Central memory CD8-positive, alpha-beta T cell (primary cell): Measurements from ENCODE around the gene PTRH1.
"Not testable (repeated sequence)": the region's sequence is repeated elsewhere in the genome, so short reads cannot be mapped to it uniquely, and the experiment has no call there.

ENCODE experiments used
- ATAC-seq: fragments of 150-1000 bp; cut with Tn5 transposase; replicated peaks from 2 replicates; pipeline ENCODE4 v1.10.0; 2022; ENCODE audit warnings: mild to moderate bottlenecking, moderate FRiP score, moderate number of reproducible peaks; ENCODE audit not compliant: poor library complexity, severe bottlenecking; ENCODE audit errors: extremely low read depth
- DNase-seq, 2 donors: peaks; one replicate each; pipeline ENCODE4 v3.0.0; 2021; ENCODE audit warnings: low spot score in 2 of 2
- H3K27ac Mint-ChIP-seq: one replicate; pipeline ENCODE4 v1.8.0; 2022; ENCODE audit warnings: low read depth, mild to moderate bottlenecking, moderate library complexity, mixed read lengths
- H3K27me3 Mint-ChIP-seq: one replicate; pipeline ENCODE4 v1.8.0; 2022; ENCODE audit warnings: mixed read lengths
- H3K36me3 Mint-ChIP-seq: one replicate; pipeline ENCODE4 v1.8.0; 2022; ENCODE audit warnings: mild to moderate bottlenecking, moderate library complexity, mixed read lengths; ENCODE audit not compliant: insufficient read depth
- H3K4me1 Mint-ChIP-seq: one replicate; pipeline ENCODE4 v1.8.0; 2022; ENCODE audit warnings: mixed read lengths
- H3K4me3 Mint-ChIP-seq: one replicate; pipeline ENCODE4 v1.8.0; 2022; ENCODE audit warnings: mild to moderate bottlenecking, moderate library complexity, mixed read lengths
- H3K9me3 Mint-ChIP-seq: one replicate; pipeline ENCODE4 v1.8.0; 2022; ENCODE audit warnings: mixed read lengths

Gene PTRH1

GRCh38 chr9:127715470-127716337 is at the start of gene PTRH1, which contains the start of gene TTC16:
Gene PTRH1 (minus strand): TSS chr9:127715663. CDS start chr9:127715639, 24 bp downstream.
Gene TTC16 (plus strand): TSS chr9:127716079. CDS start chr9:127716146, 67 bp downstream.
- ATAC-seq: peak; percentile 93
- Mint-ChIP-seq H3K4me3 (peak within 1 kb of the TSS; percentile 88), H3K36me3 (peaks cover 15% of the 10 kb centered on the region), H3K4me1 (peaks cover 47% of the 10 kb centered on the region), H3K27me3 (no peaks in the 10 kb centered on the region), H3K9me3 (no peaks in the 10 kb centered on the region), H3K27ac (peak within 1 kb of the TSS; percentile 94)
- peak; percentile 94 to 96 for DNase-seq

GRCh38 chr9:127763918-127764384 is 48.5 kb upstream of the PTRH1 start:
- Mint-ChIP-seq H3K27ac (peak overlapping the region; percentile 96), H3K4me1 (peaks cover 64% of the 10 kb centered on the region), H3K36me3 (peaks cover 39% of the 10 kb centered on the region), H3K27me3 (no peaks in the 10 kb centered on the region), H3K9me3 (no peaks in the 10 kb centered on the region), H3K4me3 (peak overlapping the region; percentile 20)
- no peak for DNase-seq
- no peak for ATAC-seq

- Mint-ChIP-seq H3K27me3 (no peaks in the 10 kb centered on the region), H3K9me3 (no peaks in the 10 kb centered on the region), H3K27ac (peak overlapping the region; percentile 96), H3K4me3 (no peak overlapping the region), H3K4me1 (peaks cover 55% of the 10 kb centered on the region), H3K36me3 (peaks cover 37% of the 10 kb centered on the region)
- DNase-seq: no peak
- ATAC-seq: no peak
These were observed 46.7 kb upstream of the PTRH1 start for GRCh38 chr9:127762111-127762676.

GRCh38 chr9:127761491-127761956 is 46.1 kb upstream of the PTRH1 start:
- H3K27ac Mint-ChIP-seq: peak overlapping the region; percentile 96
- H3K4me1 Mint-ChIP-seq: peaks cover 48% of the 10 kb centered on the region
- no peaks in the 10 kb centered on the region for H3K9me3 Mint-ChIP-seq
- DNase-seq (no peak), ATAC-seq (no peak)
- no peaks in the 10 kb centered on the region for H3K27me3 Mint-ChIP-seq
- H3K4me3 Mint-ChIP-seq: no peak overlapping the region
- peaks cover 41% of the 10 kb centered on the region for H3K36me3 Mint-ChIP-seq

- Mint-ChIP-seq H3K9me3 (no peaks in the 10 kb centered on the region), H3K36me3 (peaks cover 39% of the 10 kb centered on the region), H3K27me3 (no peaks in the 10 kb centered on the region), H3K4me3 (no peak overlapping the region), H3K4me1 (peaks cover 43% of the 10 kb centered on the region), H3K27ac (no peak overlapping the region)
- no peak for DNase-seq
- no peak for ATAC-seq
These were observed 45.6 kb upstream of the PTRH1 start for GRCh38 chr9:127761061-127761460.

- Mint-ChIP-seq H3K27ac (peak overlapping the region; percentile 77), H3K4me1 (peaks cover 23% of the 10 kb centered on the region), H3K9me3 (no peaks in the 10 kb centered on the region), H3K36me3 (peaks cover 37% of the 10 kb centered on the region), H3K4me3 (no peak overlapping the region), H3K27me3 (no peaks in the 10 kb centered on the region)
- no peak for ATAC-seq
- no peak for DNase-seq
These were observed 43.4 kb upstream of the PTRH1 start for GRCh38 chr9:127758843-127759242.

- H3K4me3 Mint-ChIP-seq, H3K27me3 Mint-ChIP-seq, ATAC-seq, H3K9me3 Mint-ChIP-seq, DNase-seq, H3K27ac Mint-ChIP-seq: not testable (repeated sequence)
- Mint-ChIP-seq H3K36me3 (peaks cover 37% of the 10 kb centered on the region), H3K4me1 (peaks cover 16% of the 10 kb centered on the region)
These were observed 41.3 kb upstream of the PTRH1 start for GRCh38 chr9:127756776-127757175.

GRCh38 chr9:127756233-127756632 is 40.8 kb upstream of the PTRH1 start:
- no peak for DNase-seq
- Mint-ChIP-seq H3K4me1 (peaks cover 22% of the 10 kb centered on the region), H3K36me3 (peaks cover 37% of the 10 kb centered on the region), H3K27me3 (no peaks in the 10 kb centered on the region), H3K27ac (no peak overlapping the region), H3K9me3 (no peaks in the 10 kb centered on the region), H3K4me3 (no peak overlapping the region)
- ATAC-seq: no peak

- Mint-ChIP-seq H3K27me3 (no peaks in the 10 kb centered on the region), H3K4me3 (no peak overlapping the region), H3K9me3 (no peaks in the 10 kb centered on the region), H3K36me3 (peaks cover 42% of the 10 kb centered on the region), H3K4me1 (peaks cover 27% of the 10 kb centered on the region), H3K27ac (no peak overlapping the region)
- ATAC-seq (no peak), DNase-seq (no peak)
These were observed 39.9 kb upstream of the PTRH1 start for GRCh38 chr9:127755061-127756060.

GRCh38 chr9:127754099-127755060 is 38.9 kb upstream of the PTRH1 start:
- DNase-seq (no peak), ATAC-seq (no peak)
- Mint-ChIP-seq H3K27ac (no peak overlapping the region), H3K27me3 (no peaks in the 10 kb centered on the region), H3K36me3 (peaks cover 40% of the 10 kb centered on the region), H3K4me1 (peaks cover 29% of the 10 kb centered on the region), H3K9me3 (no peaks in the 10 kb centered on the region), H3K4me3 (no peak overlapping the region)

GRCh38 chr9:127753622-127754021 is 38.2 kb upstream of the PTRH1 start:
- Mint-ChIP-seq H3K27me3 (no peaks in the 10 kb centered on the region), H3K4me3 (no peak overlapping the region), H3K36me3 (peaks cover 40% of the 10 kb centered on the region), H3K27ac (peak overlapping the region; percentile 35), H3K4me1 (peaks cover 25% of the 10 kb centered on the region), H3K9me3 (no peaks in the 10 kb centered on the region)
- no peak for DNase-seq
- no peak for ATAC-seq
